ENCODE results near the gene ZNF609. TPM values are rescaled to one million over a fixed set of nuclear protein-coding genes. Genes with fewer than 3 reads are reported as not detected.

ZNF609 gene
- total RNA-seq, 1 donor from 2014 or later: 28.6 TPM

- TF ChIP-seq CTCF (IDR thresholded peaks at IDR 0.05): no peak
- H3K4me1 Mint-ChIP-seq: peaks cover 19% of the 10 kb centered on the region
- ATAC-seq (ENCODE audit: low read depth) (no peak), DNase-seq (no peak)
- H3K36me3 Mint-ChIP-seq (ENCODE audit: low read depth): peaks cover 8% of the 10 kb centered on the region
- H3K27me3 Mint-ChIP-seq: no peaks in the 10 kb centered on the region
- ChIA-PET CTCF (no interaction called here), POLR2A (interaction anchor here (0.7 kb wide), 1 partner anchor 632 kb away, joined by 6 read pairs; no protein-coding TSS in a partner anchor)
- H3K4me3 Mint-ChIP-seq: no peak overlapping the region
- no peaks in the 10 kb centered on the region for H3K9me3 Mint-ChIP-seq
- intact Hi-C loops (cut with micrococcal nuclease): no loop called here
- no peak overlapping the region for H3K27ac Mint-ChIP-seq
These were observed 54.8 kb downstream of the ZNF609 start for GRCh38 chr15:64515196-64515595.

GRCh38 chr15:64515825-64516224 lies 55.4 kb downstream of the ZNF609 start:
- H3K4me3 Mint-ChIP-seq: no peak overlapping the region
- POLR2A ChIA-PET: interaction anchor here (0.7 kb wide), 1 partner anchor 633 kb away, joined by 6 read pairs; no protein-coding TSS in a partner anchor
- no peaks in the 10 kb centered on the region for H3K9me3 Mint-ChIP-seq
- DNase-seq: no peak
- peaks cover 19% of the 10 kb centered on the region for H3K4me1 Mint-ChIP-seq
- intact Hi-C loops (cut with micrococcal nuclease): no loop called here
- TF ChIP-seq CTCF (IDR thresholded peaks at IDR 0.05): no peak
- no peaks in the 10 kb centered on the region for H3K27me3 Mint-ChIP-seq
- H3K27ac Mint-ChIP-seq: no peak overlapping the region
- CTCF ChIA-PET: no interaction called here
- no peak for ATAC-seq (ENCODE audit: low read depth)
- H3K36me3 Mint-ChIP-seq (ENCODE audit: low read depth): peaks cover 6% of the 10 kb centered on the region

- DNase-seq (no peak), ATAC-seq (ENCODE audit: low read depth) (no peak)
- POLR2A ChIA-PET: no interaction called here
- H3K4me3 Mint-ChIP-seq: no peak overlapping the region
- TF ChIP-seq CTCF (IDR thresholded peaks at IDR 0.05): no peak
- no peak overlapping the region for H3K27ac Mint-ChIP-seq
- intact Hi-C loops (cut with micrococcal nuclease): no loop called here
- H3K4me1 Mint-ChIP-seq: peaks cover 9% of the 10 kb centered on the region
- no peaks in the 10 kb centered on the region for H3K27me3 Mint-ChIP-seq
- no peaks in the 10 kb centered on the region for H3K9me3 Mint-ChIP-seq
- CTCF ChIA-PET: no interaction called here
- H3K36me3 Mint-ChIP-seq (ENCODE audit: low read depth): peaks cover 8% of the 10 kb centered on the region
These were observed 59.5 kb downstream of the ZNF609 start for GRCh38 chr15:64519897-64520296.

- CTCF ChIA-PET: no interaction called here
- peaks cover 5% of the 10 kb centered on the region for H3K4me1 Mint-ChIP-seq
These were observed 60.8 kb downstream of the ZNF609 start for GRCh38 chr15:64521201-64521600.

GRCh38 chr15:64521726-64522164 lies 61.4 kb downstream of the ZNF609 start:
- Mint-ChIP-seq H3K36me3 (ENCODE audit: low read depth) (peaks cover 9% of the 10 kb centered on the region), H3K9me3 (no peaks in the 10 kb centered on the region), H3K4me1 (peaks cover 5% of the 10 kb centered on the region), H3K27me3 (no peaks in the 10 kb centered on the region), H3K27ac (no peak overlapping the region), H3K4me3 (no peak overlapping the region)
- ChIA-PET CTCF (no interaction called here), POLR2A (no interaction called here)
- intact Hi-C loops (cut with micrococcal nuclease): no loop called here
- no peak for TF ChIP-seq CTCF (IDR thresholded peaks at IDR 0.05)
- DNase-seq (no peak), ATAC-seq (ENCODE audit: low read depth) (no peak)

More at GRCh38 chr15:64521201-64521600, 60.8 kb downstream of the ZNF609 start:
- Mint-ChIP-seq H3K4me3 (no peak overlapping the region), H3K9me3 (no peaks in the 10 kb centered on the region), H3K27ac (no peak overlapping the region), H3K36me3 (ENCODE audit: low read depth) (peaks cover 8% of the 10 kb centered on the region), H3K27me3 (no peaks in the 10 kb centered on the region)
- ATAC-seq (ENCODE audit: low read depth) (no peak), DNase-seq (no peak)
- TF ChIP-seq CTCF (IDR thresholded peaks at IDR 0.05): no peak
- intact Hi-C loops (cut with micrococcal nuclease): no loop called here
- POLR2A ChIA-PET: no interaction called here
